ENCODE results near the gene ZNF74.
A peak's percentile ranks its signal among the peaks of the same experiment; 100 is the strongest.
"Not testable (repeated sequence)": the region's sequence is repeated elsewhere in the genome, so short reads cannot be mapped to it uniquely, and the experiment has no call there.

ZNF74 gene

GRCh38 chr22:20401376-20402014 lies 7.5 kb downstream of the ZNF74 start:
- DNase-seq = no peak

DNA sequence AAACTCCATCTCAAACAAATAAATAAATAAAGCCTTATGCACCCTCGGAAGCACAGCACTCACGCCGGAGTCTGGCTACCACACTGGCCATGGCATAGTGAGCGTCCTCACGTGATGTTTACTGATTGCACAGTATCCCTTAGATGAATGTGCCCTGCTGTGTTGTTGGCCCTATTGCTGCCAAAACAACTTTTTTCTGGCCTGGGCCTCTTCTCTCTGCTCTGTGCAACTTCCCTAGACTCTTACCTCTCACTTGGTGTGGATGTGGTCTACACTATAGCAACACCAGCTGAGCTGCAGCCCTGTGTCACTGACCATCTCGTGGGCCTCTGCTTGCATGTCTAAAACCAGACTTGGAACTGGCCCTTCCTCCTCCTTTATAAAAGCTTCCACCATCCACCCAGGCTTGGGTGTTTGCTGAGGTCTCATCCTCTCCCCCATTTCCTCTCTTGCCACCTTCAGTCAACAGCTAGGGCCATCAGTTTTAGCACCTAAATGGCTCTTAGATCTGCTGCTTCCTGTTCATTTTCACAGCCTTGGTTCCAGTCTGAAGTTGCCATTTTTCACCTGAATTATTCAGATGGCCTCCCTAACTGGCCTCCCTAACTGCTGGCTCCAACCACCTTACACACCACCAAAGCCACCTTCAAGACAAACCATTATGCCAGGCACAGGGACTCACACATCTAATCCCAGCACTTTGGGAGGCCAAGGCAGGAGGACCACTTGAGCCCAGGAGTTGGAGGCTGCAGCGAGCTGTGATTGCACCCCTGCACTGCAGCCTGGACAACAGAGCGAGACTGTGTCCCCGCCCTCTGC lies 9.2 kb downstream of the ZNF74 start:
- DNase-seq = no peak

- DNase-seq = no peak
These were observed 9.8 kb downstream of the ZNF74 start for GRCh38 chr22:20403779-20404140.

GRCh38 chr22:20404881-20405280 lies 10.9 kb downstream of the ZNF74 start:
- DNase-seq = no peak

- no peak for DNase-seq
These were observed 11.5 kb downstream of the ZNF74 start for GRCh38 chr22:20405291-20405930.

DNA sequence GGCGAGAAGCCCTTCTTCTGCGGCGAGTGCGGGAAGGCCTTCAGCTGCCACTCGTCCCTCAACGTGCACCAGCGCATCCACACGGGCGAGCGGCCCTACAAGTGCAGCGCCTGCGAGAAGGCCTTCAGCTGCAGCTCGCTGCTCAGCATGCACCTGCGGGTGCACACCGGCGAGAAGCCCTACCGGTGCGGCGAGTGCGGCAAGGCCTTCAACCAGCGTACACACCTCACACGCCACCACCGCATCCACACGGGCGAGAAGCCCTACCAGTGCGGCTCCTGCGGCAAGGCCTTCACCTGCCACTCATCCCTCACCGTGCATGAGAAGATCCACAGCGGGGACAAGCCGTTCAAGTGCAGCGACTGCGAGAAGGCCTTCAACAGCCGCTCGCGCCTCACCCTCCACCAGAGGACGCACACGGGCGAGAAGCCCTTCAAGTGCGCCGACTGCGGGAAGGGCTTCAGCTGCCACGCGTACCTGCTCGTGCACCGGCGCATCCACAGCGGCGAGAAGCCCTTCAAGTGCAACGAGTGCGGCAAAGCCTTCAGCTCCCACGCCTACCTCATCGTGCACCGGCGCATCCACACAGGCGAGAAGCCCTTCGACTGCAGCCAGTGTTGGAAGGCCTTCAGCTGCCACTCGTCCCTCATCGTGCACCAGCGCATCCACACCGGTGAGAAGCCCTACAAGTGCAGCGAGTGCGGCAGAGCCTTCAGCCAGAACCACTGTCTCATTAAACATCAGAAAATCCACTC lies 12.2 kb downstream of the ZNF74 start:
- no peak for DNase-seq

DNA sequence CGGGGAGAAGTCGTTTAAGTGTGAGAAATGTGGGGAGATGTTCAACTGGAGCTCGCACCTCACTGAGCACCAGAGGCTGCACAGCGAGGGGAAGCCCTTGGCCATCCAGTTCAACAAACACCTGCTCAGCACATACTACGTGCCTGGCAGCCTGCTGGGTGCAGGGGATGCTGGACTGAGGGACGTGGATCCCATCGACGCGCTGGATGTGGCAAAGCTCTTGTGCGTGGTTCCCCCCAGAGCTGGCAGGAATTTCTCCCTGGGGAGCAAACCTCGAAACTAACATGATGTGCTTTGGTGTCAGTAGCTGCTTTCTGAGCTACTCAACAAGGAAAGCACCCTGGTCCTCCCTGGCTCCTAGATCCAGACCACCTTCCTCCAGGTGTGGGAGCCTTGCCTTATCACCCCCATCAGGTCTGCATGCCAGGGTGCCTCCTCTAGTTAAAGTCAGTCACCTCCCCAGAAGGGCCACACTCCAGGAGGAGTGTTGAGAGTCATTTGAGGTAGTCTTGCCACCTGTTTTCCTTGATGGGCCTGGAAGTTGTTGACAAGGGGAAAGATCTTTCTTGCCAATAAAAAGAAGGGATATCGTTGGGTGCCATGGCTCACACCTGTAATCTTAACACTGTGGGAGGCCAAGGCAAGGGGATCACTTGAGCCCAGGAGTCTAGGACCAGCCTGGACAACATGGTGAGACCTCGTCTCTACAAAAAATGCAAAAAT lies 12.9 kb downstream of the ZNF74 start:
- no peak for DNase-seq

DNA sequence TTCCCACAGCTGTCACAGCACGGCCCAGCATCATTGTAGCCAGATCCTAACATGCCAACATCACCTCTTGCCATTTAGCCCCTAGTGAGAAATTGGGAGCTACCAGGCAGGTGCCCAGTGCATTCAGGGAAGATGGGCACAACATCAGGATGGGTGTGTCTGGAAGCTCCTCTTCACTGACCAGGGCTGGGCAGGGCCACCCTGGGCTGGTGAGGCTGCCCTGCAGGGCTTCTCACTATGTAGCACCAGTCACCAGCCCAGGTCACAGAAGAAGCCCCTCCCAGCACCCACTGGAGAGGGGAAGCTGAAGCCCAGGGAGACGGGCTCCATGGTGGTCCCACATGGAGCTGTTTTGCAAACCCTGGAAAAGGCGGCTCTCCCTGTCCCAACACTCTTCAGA lies 13.9 kb downstream of the ZNF74 start:
- DNase-seq = no peak

GRCh38 chr22:20408891-20409290 lies 14.9 kb downstream of the ZNF74 start:
- DNase-seq = no peak

DNA sequence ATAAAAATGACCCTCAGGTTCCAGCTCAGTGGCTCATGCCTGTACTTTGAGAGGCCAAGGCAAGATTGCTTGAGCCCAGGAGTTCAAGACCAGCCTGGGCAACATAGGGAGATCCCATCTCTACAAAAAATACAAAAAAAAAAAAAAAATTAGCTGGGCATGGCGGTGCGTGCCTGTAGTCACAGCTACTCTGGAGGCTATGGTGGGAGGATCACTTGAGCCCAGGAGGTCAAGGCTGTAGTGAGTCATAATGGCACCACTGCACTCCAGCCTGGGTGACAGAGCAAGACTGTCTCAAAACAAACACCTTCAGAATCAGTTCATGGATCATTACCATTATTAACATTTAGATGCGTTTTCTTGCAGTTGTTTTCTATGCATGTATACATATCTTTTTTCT lies 15.4 kb downstream of the ZNF74 start:
- DNase-seq = not testable (repeated sequence)

GRCh38 chr22:20412474-20413216 lies 18.7 kb downstream of the ZNF74 start:
- DNase-seq = no peak

GRCh38 chr22:20413217-20414058 lies 19.5 kb downstream of the ZNF74 start:
- no peak for DNase-seq

DNA sequence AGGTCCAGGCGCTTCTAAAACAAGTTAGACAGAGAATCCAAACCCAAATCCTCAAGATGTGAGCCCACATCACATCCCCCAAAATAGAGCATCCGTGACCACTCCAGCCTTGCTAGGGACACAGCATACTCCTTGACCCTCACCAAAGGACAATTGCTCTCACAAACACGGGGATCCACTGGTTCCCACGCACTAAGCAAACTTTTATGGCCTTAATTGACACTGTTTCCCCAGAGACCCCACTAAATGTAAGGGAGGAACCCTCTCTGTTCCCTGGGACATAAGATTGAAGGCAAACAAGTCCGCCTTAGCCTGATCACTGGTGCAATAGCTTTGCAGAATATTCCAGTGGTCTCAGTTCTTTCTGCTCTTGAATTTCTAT lies 20.1 kb downstream of the ZNF74 start:
- no peak for DNase-seq

DNA sequence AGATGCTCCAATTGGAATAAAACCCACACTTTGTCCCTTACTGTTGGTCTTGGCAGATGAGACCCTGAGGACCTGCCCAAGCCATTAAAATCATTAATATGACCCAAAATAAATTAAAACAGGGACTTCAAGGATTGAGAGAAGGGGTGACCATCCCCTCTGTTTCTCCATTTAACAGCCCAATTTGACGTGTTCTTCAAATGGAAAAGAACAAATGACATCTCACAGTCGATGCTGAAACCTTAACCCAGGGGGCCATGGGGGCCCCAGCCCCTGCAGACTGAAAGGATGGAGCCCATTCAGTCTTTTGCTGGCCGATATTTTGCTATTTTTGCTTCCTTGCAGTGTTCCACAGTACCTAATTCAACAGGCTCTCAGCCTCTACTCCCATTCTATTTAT lies 20.5 kb downstream of the ZNF74 start:
- no peak for DNase-seq

GRCh38 chr22:20415241-20415640 lies 21.3 kb downstream of the ZNF74 start:
- not testable (repeated sequence) for DNase-seq

DNA sequence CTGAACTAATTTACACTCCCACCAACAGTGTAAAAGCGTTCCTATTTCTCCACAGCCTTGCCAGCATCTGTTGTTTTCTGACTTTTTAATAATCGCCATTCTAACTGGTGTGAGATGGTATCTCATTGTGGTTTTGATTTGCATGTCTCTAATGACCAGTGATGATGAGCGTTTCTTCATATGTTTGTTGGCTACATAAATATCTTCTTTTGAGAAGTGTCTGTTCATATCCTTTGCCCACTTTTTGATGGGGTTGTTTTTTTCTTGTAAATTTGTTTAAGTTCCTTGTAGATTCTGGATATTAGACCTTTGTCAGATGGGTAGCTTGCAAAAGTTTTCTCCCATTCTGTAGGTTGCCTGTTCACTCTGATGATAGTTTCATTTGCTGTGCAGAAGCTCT lies 21.7 kb downstream of the ZNF74 start:
- not testable (repeated sequence) for DNase-seq

DNA sequence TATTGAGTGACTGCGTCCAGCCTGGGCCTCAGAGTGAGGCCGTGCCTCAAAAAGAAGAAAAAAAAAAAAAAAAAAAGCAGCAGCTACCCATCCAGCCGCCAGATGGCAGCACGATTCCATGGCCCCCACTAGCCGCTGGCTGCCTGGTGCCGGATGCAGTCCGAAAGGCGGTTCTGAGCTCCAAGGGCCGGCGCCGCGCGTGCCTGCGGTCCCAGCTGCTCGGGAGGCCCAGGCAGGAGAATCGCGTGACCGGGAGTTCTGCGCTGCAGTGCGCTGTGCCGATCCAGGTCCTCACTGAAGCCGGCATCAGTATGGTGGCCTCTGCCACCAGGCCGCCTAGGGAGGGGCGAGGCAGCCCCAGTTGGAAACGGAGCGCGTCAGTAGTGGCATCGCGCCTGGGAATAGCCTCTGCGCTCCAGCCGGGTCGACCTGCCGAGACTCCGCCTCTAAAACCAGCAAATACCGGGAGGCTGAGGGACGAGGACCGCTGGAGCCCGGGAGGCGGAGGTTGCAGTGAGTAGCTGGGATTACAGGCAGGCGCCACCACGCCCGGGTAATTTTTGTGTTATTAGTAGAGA lies 24.3 kb downstream of the ZNF74 start:
- peak; percentile 80 for DNase-seq

GRCh38 chr22:20419664-20419951 lies 25.7 kb downstream of the ZNF74 start:
- no peak for DNase-seq

DNA sequence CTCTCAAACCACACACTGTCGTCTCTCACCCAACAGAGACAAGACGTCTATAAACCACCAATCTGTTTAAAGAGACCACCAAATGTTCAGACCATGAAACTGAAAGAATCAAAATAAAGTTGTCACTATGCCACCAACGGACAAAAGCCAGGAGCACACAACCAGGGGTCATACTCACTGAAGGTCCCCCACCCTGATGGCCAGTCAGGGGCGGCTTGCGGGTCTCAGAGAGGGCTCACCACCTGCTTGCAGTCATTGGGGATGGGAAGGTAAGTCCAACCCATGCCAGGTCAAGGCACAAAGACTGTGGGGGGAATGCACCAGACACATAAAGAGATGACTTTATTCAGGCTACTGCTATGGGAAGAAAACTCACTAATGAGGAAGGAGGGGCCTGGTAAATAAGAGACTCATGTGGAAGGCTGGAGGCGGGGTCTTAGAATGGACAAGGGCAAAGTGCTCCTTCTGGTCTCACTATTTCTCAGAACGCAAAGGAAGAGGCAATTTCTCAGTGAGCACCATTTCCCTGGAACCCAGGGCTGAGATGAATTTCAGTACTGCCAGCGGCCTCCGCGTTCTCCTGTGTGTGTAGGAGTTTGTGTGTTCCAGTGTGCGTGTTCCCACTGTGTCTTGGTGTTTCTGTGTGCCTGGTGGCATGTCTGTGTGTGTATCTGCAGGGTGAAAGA lies 26.3 kb downstream of the ZNF74 start:
- no peak for DNase-seq

GRCh38 chr22:20421507-20421874 lies 27.5 kb downstream of the ZNF74 start:
- no peak for DNase-seq

Measured in stimulated activated CD8-positive, alpha-beta memory T cell treated with anti-CD3 and anti-CD28 coated beads, Interleukin-4, amount 100 ng/mL, for 48 hours (primary cell).